ENCODE measurements around the gene BTN3A1. TPM values are rescaled to one million over a fixed set of nuclear protein-coding genes. Genes with fewer than 3 reads are reported as not detected.
A peak's percentile ranks its signal among the peaks of the same experiment; 100 is the strongest.
"Not testable (repeated sequence)": the region's sequence is repeated elsewhere in the genome, so short reads cannot be mapped to it uniquely, and the experiment has no call there.

The BTN3A1 gene
- polyA plus RNA-seq, 1 experiment: 18.4 TPM

DNA sequence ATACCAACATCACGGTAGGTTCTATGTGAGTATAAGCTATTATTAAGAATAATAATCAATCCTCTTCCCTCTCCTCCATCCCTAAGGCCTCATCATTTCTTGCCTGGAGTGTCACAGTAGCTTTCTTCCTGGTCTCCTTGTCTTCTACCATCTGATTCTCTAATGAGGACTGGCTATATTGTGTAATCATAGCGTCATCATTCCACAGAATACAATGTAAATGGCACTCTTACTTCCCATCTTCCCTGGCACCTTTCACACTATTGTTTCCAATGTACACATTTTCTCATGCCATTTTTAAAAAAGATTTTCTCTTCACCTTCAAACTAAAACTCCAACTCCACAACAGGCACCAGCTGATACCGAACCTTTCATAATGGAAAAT lies 39.2 kb upstream of the BTN3A1 start:
- H3K4me3 ChIP-seq (ENCODE audit: low read depth, low read length): no peak overlapping the region
- DNase-seq (ENCODE audit: low read depth): no peak
- no peaks in the 10 kb centered on the region for H3K36me3 ChIP-seq (ENCODE audit: control insufficient read depth, insufficient read depth, low read length)
- ChIA-PET CTCF (interaction anchor here (1.3 kb wide), 1 partner anchor 206 kb away, joined by 3 read pairs; no protein-coding TSS in a partner anchor), POLR2A (no interaction called here)
- TF ChIP-seq, protein P1, sequence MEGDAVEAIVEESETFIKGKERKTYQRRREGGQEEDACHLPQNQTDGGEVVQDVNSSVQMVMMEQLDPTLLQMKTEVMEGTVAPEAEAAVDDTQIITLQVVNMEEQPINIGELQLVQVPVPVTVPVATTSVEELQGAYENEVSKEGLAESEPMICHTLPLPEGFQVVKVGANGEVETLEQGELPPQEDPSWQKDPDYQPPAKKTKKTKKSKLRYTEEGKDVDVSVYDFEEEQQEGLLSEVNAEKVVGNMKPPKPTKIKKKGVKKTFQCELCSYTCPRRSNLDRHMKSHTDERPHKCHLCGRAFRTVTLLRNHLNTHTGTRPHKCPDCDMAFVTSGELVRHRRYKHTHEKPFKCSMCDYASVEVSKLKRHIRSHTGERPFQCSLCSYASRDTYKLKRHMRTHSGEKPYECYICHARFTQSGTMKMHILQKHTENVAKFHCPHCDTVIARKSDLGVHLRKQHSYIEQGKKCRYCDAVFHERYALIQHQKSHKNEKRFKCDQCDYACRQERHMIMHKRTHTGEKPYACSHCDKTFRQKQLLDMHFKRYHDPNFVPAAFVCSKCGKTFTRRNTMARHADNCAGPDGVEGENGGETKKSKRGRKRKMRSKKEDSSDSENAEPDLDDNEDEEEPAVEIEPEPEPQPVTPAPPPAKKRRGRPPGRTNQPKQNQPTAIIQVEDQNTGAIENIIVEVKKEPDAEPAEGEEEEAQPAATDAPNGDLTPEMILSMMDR (IDR thresholded peaks at IDR 0.05; ENCODE audit: insufficient read depth, low read depth, low read length): no peak
- H3K27me3 ChIP-seq (ENCODE audit: control insufficient read depth, insufficient read depth, low read length): no peaks in the 10 kb centered on the region

DNA sequence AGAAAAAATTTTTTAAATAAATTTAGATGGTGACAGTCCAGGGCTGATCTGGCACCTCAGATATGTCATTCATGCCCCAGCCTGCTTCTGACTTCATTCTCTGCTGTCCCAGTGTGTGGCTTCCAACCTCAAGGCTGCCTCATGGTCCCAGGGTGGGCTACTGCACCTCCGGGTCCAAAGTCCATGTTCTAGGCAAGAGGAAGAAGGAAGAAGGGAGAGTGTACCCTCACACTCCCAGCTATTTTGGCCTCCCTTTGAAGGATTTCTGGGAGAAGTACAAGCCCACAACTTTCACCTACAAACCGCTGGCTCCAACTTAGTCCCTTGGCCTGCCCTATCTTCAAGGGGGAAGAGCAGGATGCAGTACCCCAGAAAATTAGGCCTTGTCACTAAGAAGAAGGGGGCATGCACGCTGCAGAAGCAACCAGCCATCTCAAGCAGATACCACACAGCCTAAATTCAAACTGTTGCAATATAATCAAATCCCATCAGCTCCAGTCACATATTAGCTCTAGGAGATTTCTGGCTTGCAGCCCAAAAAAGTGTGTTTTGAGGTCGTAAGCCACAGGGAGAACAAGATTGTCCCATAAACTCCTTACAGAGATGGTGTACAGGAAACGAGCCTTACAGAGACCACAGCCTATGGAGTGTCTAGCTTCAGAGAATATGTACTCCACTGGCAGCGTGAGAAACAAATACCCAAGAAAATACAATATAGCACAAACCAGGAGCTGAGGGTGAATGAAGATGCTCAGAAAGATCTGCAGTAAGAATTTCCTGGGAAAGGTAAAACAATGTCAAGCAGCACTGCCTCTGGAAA lies 38.0 kb upstream of the BTN3A1 start:
- ChIA-PET POLR2A (no interaction called here), CTCF (no interaction called here)
- Histone ChIP-seq H3K27me3 (ENCODE audit: control insufficient read depth, insufficient read depth, low read length) (no peaks in the 10 kb centered on the region), H3K4me3 (ENCODE audit: low read depth, low read length) (peak overlapping the region; percentile 69), H3K36me3 (ENCODE audit: control insufficient read depth, insufficient read depth, low read length) (no peaks in the 10 kb centered on the region)
- DNase-seq (ENCODE audit: low read depth): no peak
- TF ChIP-seq, protein P1 (IDR thresholded peaks at IDR 0.05; ENCODE audit: insufficient read depth, low read depth, low read length): no peak

- H3K4me3 ChIP-seq (ENCODE audit: low read depth, low read length): peak overlapping the region; percentile 69
- H3K36me3 ChIP-seq (ENCODE audit: control insufficient read depth, insufficient read depth, low read length): peaks cover 2% of the 10 kb centered on the region
- no peak for DNase-seq (ENCODE audit: low read depth)
- no peaks in the 10 kb centered on the region for H3K27me3 ChIP-seq (ENCODE audit: control insufficient read depth, insufficient read depth, low read length)
- ChIA-PET POLR2A (no interaction called here), CTCF (no interaction called here)
- TF ChIP-seq, protein P1 (IDR thresholded peaks at IDR 0.05; ENCODE audit: insufficient read depth, low read depth, low read length): no peak
These were observed 36.5 kb upstream of the BTN3A1 start for GRCh38 chr6:26365633-26365995.

DNA sequence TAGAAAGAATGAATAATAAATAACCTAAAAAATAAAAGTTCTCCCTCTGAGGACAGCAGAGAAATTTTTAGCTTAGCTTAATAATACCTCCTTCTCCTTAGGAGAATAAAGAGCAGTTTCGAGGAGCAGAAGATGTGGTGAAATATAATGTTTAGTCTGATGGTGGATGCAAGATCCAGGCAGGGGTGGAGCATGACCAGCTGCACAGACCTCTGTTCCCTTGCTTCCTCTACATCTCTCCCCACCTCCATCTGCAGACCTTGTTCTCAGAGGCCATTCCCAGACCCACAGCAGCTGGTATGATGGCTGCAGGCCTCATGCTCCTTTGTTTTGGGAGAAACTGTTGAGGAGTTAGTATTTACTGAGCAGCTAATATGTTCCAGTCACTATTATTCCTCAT lies 35.6 kb upstream of the BTN3A1 start:
- ChIA-PET CTCF (interaction anchor here (0.6 kb wide), 1 partner anchor 22 kb away, joined by 3 read pairs; no protein-coding TSS in a partner anchor), POLR2A (no interaction called here)
- DNase-seq (ENCODE audit: low read depth): no peak
- Histone ChIP-seq H3K27me3 (ENCODE audit: control insufficient read depth, insufficient read depth, low read length) (no peaks in the 10 kb centered on the region), H3K4me3 (ENCODE audit: low read depth, low read length) (no peak overlapping the region), H3K36me3 (ENCODE audit: control insufficient read depth, insufficient read depth, low read length) (peaks cover 2% of the 10 kb centered on the region)
- TF ChIP-seq, protein P1 (IDR thresholded peaks at IDR 0.05; ENCODE audit: insufficient read depth, low read depth, low read length): no peak

GRCh38 chr6:26367114-26367513 lies 35.0 kb upstream of the BTN3A1 start:
- Histone ChIP-seq H3K4me3 (ENCODE audit: low read depth, low read length) (no peak overlapping the region), H3K36me3 (ENCODE audit: control insufficient read depth, insufficient read depth, low read length) (peaks cover 2% of the 10 kb centered on the region), H3K27me3 (ENCODE audit: control insufficient read depth, insufficient read depth, low read length) (no peaks in the 10 kb centered on the region)
- CTCF ChIA-PET: interaction anchor here (0.6 kb wide), 1 partner anchor 22 kb away, joined by 3 read pairs; no protein-coding TSS in a partner anchor
- POLR2A ChIA-PET: no interaction called here
- DNase-seq (ENCODE audit: low read depth): no peak
- TF ChIP-seq, protein P1 (IDR thresholded peaks at IDR 0.05; ENCODE audit: insufficient read depth, low read depth, low read length): no peak

DNA sequence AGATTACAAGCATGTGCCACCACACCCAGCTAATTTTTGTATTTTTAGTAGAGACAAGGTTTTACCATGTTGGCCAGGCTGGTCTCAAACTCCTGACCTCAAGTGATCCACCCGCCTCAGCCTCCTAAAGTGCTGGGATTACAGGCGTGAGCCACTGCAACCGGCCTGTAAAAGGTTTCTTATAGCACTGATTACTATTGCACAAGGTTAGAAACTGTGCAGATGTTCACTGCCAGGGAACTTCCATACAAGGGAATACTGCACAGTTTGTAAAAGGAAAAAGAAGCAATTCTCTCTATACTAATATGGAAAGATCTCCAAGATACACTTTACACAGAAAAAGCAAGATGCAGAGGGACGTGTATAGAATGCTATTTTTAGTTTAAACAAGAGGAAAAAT lies 30.3 kb upstream of the BTN3A1 start:
- CTCF ChIA-PET; POLR2A ChIA-PET; DNase-seq (ENCODE audit: low read depth); H3K36me3 ChIP-seq (ENCODE audit: control insufficient read depth, insufficient read depth, low read length); H3K27me3 ChIP-seq (ENCODE audit: control insufficient read depth, insufficient read depth, low read length); H3K4me3 ChIP-seq (ENCODE audit: low read depth, low read length): not testable (repeated sequence)

All from BJ (cell line).